HG02623 (cell line): ENCODE results near the gene FOXD4.
"Not testable (repeated sequence)": the region's sequence is repeated elsewhere in the genome, so short reads cannot be mapped to it uniquely, and the experiment has no call there.

Source experiments
- ATAC-seq: cut with Tn5 transposase; IDR thresholded peaks from one replicate; pipeline ENCODE4 v1.9.1; 2021; ENCODE audit warnings: moderate library complexity; ENCODE audit not compliant: unreplicated experiment

FOXD4 gene

DNA sequence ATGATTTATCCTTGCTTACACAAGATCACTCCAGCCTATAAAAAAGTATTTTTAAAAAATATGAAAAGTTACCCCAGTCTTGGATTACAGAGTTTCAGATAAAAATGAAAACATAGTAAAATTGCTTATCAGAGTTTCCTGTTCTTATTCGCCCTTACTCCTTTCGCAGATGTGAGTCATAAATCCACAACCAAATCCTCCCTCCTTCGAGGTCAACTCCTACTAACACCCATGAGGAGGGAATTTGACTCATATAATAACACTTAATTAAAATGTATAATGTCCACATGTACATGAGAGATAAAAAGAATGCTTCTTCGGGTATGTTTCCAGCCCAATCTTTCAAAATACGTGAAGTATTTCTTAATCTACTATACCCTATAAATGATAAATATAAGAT is 23.9 kb downstream of the FOXD4 start:
- not testable (repeated sequence) for ATAC-seq

DNA sequence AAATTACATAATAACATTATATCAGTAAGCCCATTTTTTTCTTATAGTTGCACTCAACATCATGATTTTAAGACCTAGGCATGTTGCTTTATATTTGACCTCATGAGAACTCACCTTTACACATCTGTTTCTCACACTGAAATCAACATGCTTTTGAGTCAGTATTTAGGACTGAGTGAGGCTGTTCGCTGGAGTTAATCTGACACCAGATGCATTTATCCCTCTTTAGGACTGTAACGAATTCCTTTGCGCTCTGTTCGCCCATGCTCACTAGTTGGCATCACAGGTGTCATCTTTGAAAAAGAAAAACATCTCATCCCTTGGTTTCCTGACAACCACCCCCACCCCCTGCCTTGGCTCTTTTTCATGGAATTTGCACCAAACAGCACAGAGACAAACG is 24.3 kb downstream of the FOXD4 start:
- not testable (repeated sequence) for ATAC-seq

DNA sequence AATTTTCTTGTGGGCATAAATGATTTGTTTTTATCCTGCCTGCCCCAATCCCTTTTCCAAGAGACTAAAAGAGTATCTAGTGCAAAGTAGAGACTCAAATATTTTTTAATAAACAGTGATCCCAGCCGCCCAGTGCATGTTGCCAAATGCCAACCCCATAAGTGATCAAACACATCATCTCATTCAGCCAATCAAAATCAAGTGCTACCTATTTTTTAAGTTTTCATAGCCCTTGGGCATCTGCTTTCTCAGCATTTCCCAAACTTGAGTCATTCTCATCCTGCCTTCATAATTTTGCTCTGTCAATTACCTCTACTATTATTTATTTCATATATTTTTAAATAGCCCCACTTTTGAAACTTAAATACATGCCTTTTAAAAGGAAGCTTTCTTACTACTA is 27.4 kb downstream of the FOXD4 start:
- not testable (repeated sequence) for ATAC-seq

DNA sequence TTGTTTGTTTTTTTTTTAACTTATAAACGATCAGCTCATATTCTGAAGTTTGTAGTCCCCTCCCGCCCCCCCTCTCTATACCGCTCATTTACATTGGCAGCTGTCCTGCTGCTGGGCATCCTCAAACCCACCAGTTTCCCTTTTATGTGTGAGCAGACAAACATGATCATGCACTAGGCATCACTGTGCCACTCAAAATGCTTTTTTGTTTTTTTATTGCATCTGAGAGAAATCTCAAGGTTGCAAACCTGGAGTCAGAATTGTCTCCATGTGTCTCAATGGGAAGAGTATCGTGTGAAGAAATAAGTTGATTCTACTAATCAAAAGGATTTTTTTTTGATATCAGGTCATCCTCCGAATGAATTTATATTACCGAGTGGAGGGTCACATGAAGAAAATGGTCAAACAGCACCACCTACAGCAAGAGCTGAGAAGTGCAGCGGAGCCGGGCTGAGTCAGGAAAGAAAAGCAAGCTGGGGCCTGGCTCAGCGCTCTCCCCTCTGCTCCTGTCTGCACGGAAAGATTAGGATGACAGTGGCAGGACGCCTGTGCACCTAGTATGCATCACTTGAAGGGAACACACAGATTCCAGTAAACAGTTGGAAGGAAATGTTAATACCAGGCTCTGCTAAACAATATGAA is 29.7 kb downstream of the FOXD4 start:
- ATAC-seq = not testable (repeated sequence)

DNA sequence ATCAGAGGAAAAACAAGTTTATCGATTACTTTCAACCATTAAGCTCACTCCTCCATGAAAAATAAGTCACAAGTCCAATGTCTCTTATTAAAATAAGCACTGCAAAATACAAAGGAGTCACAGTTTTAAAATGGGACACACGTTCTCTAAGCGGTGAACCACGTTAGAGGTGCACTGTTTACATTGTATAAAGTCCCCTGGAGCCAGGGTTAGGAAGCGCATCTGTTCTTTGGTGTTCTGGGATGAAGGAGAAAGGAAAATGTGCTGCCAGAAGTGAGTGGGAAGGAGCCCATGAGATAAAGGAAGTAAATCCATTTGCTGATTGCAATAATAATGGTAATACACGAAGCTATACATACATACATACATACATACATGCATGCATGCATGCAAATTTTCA is 30.4 kb downstream of the FOXD4 start:
- not testable (repeated sequence) for ATAC-seq

DNA sequence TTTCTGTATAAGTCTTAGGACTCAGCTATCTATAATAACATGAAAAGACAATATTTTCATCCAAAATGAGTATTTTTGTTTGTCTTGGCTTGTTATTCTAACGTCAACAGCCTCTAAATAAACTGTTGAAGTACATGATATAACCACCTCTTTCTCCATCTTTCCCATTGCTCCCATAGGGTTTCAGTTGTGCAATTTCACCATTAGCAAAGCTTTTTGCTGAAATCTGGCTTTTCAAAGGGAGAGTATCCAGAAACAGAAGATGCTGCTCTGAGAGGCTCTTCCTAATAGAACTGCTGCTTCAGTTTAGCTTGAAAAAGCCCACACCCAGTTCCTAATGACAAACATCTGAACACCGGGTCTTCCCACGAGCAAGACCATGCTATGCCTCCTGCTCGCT is 31.1 kb downstream of the FOXD4 start:
- not testable (repeated sequence) for ATAC-seq

DNA sequence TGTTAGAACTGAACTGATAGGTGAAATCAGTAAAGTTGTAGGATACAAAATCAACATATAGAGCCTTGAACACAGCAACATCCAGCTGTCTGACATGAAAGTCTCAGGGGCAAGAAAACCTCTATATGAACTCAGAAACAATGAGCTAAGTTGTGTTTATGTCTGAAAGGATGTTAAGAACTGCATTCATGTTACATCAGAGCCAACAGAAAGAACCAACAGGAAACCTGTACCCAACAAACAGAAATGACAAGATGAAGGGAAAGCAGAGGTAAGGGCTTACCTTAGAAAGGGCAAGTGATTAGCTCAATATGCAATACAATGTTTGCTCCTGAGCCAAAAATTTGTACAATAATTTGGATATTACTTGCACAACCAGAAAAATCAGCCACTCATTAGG is 31.5 kb downstream of the FOXD4 start:
- ATAC-seq = not testable (repeated sequence)

DNA sequence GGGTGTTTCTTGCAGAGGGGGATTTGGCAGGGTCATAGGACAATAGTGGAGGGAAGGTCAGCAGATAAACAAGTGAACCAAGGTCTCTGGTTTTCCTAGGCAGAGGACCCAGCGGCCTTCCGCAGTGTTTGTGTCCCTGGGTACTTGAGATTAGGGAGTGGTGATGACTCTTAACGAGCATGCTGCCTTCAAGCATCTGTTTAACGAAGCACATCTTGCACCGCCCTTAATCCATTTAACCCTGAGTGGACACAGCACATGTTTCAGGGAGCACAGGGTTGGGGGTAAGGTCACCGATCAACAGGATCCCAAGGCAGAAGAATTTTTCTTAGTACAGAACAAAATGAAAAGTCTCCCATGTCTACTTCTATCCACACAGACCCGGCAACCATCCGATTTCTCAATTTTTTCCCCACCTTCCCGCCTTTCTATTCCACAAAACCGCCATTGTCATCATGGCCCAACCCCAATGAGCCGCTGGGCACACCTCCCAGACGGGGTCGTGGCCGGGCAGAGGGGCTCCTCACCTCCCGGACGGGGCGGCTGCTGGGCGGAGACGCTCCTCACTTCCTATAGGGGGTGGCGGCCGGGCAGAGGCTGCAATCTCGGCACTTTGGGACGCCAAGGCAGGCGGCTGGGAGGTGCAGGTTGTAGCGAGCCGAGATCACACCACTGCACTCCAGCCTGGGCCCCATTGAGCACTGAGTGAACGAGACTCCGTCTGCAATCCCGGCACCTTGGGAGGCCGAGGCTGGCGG is 35.1 kb downstream of the FOXD4 start:
- not testable (repeated sequence) for ATAC-seq

DNA sequence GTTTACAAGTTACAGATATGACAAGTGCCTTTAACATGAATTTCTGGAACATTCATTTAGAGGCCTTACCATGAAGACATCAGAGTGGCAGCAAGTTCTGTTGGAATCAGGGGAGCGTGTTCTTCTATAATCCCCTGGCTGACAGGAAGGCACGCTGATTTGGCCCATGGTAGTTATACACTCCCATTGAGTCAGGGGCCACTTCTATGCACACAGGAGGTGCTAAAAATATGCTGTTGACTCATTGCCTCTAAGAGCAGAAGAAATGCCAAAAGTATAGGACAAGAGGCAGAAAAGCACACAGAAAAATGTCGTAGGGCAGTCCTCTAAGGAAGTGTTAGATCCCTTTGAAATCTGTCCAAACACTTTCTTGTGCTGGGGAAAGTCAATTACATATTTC is 39.9 kb downstream of the FOXD4 start:
- not testable (repeated sequence) for ATAC-seq

DNA sequence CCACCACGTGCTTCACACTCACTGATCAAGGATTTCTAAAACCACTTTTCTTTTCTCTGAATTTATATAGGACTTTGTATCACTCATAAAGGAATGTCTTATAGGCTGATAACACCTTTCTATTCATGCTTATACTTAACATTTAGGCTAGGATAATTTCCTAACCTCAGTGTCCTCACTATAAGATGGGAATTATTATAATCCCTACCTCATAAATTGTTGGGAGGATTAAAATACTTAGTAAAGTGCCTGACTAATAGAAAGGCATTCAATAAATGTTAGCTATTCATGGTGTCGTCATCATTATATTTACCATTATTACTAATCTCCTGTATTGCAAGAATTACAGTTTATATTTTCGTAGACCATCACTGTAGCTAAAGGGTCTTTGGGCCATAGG is 41.8 kb downstream of the FOXD4 start:
- ATAC-seq = not testable (repeated sequence)

DNA sequence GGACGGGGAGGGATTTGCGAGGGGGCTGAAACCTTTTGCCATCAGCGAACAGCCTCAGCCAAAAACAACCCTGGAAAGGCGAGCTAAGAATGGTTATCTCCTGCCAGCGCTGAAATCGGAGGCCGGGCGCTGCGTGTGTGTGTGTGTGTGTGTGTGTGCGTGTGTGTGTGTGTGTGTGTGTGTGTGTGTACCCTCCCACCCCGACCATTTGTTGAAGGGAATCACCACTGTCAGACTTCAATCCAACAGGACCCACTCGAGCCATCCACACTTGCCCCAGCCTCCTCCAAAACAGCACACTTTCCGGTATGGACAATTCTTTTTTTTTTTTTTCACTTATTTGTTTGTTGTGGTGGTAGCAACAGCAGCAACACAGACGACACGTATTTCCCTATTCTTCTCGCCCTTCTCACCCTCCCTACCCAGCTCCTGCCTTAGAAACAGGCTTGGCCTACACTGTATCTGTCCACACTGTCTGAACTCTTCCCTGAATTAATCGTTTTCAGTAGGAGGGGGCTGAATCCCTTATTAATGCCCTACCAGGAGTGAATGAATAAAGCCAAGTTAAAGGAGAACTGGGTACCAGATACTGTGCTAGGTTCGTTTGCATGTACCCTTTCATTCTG is 44.2 kb downstream of the FOXD4 start:
- ATAC-seq = not testable (repeated sequence)

DNA sequence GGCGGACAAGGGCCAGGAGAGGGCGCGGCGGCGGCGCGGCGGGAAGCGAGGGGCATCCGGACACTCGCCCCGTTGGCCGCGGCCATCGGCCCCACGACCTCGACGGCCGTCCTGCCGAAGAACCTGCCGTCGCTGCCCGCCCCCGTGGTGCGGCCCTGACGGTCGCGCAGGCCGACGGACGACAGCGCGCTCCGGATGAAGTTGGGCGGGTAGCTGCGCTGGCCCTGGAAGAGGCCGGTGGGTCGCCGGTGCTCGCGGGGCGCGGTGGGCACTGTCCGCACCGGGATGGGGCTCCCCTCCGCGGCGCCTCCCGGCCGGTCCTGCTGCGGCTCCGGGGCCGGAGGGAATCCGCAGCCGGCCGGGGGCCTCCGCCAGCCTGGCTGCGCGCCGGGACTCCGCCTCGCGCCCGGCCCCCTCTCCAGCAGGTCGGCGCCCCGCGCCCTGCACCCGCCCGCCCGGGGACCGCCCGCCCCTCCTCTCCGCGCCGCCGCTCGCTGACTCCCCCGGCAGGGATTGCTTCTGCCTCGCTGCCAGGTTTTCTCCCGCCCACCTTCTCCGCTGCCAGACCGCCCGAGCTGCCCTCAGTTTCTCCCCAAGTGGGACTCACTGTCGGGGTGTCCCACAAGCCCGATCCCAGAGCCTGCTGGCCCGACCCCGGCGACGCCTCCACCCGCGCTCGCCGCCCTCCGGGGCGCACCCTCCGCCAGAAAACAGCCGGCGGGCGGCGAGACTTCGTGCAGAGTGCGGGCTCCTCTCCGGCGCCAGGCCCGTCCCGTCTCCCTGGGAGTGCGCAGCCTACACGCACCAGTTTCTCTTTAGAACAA is 44.9 kb downstream of the FOXD4 start:
- ATAC-seq = not testable (repeated sequence)
